HEK293 (cell line): ENCODE data around the gene KIAA1614.

Experiments
- CTCF ChIA-PET: fragments of 350-600 bp; formaldehyde crosslinking; extraction: SDS; loops from one replicate; lab custom pipeline; 2021; ENCODE audit warnings: antibody characterized with exemption; lab: Yijun Ruan, JAX
- POLR2A ChIA-PET: fragments of 300-600 bp; formaldehyde crosslinking; extraction: SDS; loops from one replicate; lab custom pipeline; 2020; ENCODE audit warnings: antibody characterized with exemption, inconsistent platforms; lab: Yijun Ruan, JAX
- H3K27ac ChIP-seq: fragments of 200-500 bp; sonication (Bioruptor generic); 2 replicates; pipeline ENCODE4 v1.5.1; 2014; ENCODE audit warnings: low read depth, low read length, control low read depth, inconsistent platforms; ENCODE audit errors: extremely low read depth
- H3K36me3 ChIP-seq, 2 experiments: fragments of 200-500 bp in 1 of 2; sonication (Bioruptor generic) in 1 of 2; 1 replicate in 1 of 2; 2 replicates in 1 of 2; pipeline ENCODE4 v1.5.1; 2014 to 2017; ENCODE audit warnings: inconsistent platforms in 2 of 2, low read length in 2 of 2; ENCODE audit not compliant: control insufficient read depth in 2 of 2, insufficient read depth in 1 of 2
- H3K4me1 ChIP-seq: fragments of 200-500 bp; sonication (Bioruptor generic); 2 replicates; pipeline ENCODE4 v1.5.1; 2014; ENCODE audit warnings: mild to moderate bottlenecking, low read length, inconsistent platforms; ENCODE audit not compliant: control insufficient read depth, insufficient read depth
- H3K4me3 ChIP-seq: 2 replicates; pipeline ENCODE4 v1.5.1; 2011; ENCODE audit warnings: low read depth, mild to moderate bottlenecking, control low read depth, low read length, moderate library complexity
- H3K9me3 ChIP-seq: fragments of 200-500 bp; sonication (Bioruptor generic); 2 replicates; pipeline ENCODE4 v1.5.1; 2014; ENCODE audit warnings: low read depth, low read length, inconsistent platforms; ENCODE audit not compliant: control insufficient read depth, insufficient read depth
- AEBP2 ChIP-seq: fragments of 450-650 bp; formaldehyde crosslinking; IDR thresholded peaks from 2 replicates; pipeline ENCODE4 v1.5.1; 2016; ENCODE audit warnings: missing biosample characterization, missing genetic modification characterization, borderline replicate concordance
- INSM2 ChIP-seq: fragments of 450-650 bp; formaldehyde crosslinking; IDR thresholded peaks from 2 replicates; pipeline ENCODE4 v1.5.1; 2016; ENCODE audit warnings: missing biosample characterization, missing genetic modification characterization
- KLF9 ChIP-seq: fragments of 450-650 bp; formaldehyde crosslinking; IDR thresholded peaks from 2 replicates; pipeline ENCODE4 v1.5.1; 2016; ENCODE audit warnings: missing biosample characterization, missing genetic modification characterization, low read depth
- PRDM10 ChIP-seq: fragments of 450-650 bp; formaldehyde crosslinking; IDR thresholded peaks from 2 replicates; pipeline ENCODE4 v1.5.1; 2016; ENCODE audit warnings: missing biosample characterization, missing genetic modification characterization
- PRDM4 ChIP-seq: fragments of 450-650 bp; formaldehyde crosslinking; IDR thresholded peaks from 2 replicates; pipeline ENCODE4 v1.5.1; 2017; ENCODE audit warnings: missing biosample characterization, missing genetic modification characterization
- ZBTB20 ChIP-seq: fragments of 450-650 bp; formaldehyde crosslinking; IDR thresholded peaks from 2 replicates; pipeline ENCODE4 v1.5.1; 2016; ENCODE audit warnings: missing biosample characterization, missing genetic modification characterization
- ZBTB26 ChIP-seq: fragments of 450-650 bp; formaldehyde crosslinking; optimal IDR thresholded peaks from 2 replicates; pipeline ENCODE3; 2016; ENCODE audit warnings: missing biosample characterization, mild to moderate bottlenecking, missing genetic modification characterization
- ZBTB6 ChIP-seq: fragments of 450-650 bp; formaldehyde crosslinking; IDR thresholded peaks from 2 replicates; pipeline ENCODE4 v1.5.1; 2017; ENCODE audit warnings: missing biosample characterization, missing genetic modification characterization
- ZBTB8A ChIP-seq: fragments of 450-650 bp; formaldehyde crosslinking; IDR thresholded peaks from 2 replicates; pipeline ENCODE4 v1.5.1; 2016; ENCODE audit warnings: missing biosample characterization, missing genetic modification characterization
- ZNF138 ChIP-seq: fragments of 450-650 bp; formaldehyde crosslinking; IDR thresholded peaks from 2 replicates; pipeline ENCODE4 v1.5.1; 2016; ENCODE audit warnings: missing biosample characterization, missing genetic modification characterization, borderline replicate concordance
- ZNF19 ChIP-seq: fragments of 450-650 bp; formaldehyde crosslinking; IDR thresholded peaks from 2 replicates; pipeline ENCODE4; 2016; ENCODE audit warnings: missing biosample characterization, missing genetic modification characterization, low read depth
- ZNF311 ChIP-seq: fragments of 450-650 bp; formaldehyde crosslinking; IDR thresholded peaks from 2 replicates; pipeline ENCODE4 v1.5.1; 2017; ENCODE audit warnings: missing biosample characterization, missing genetic modification characterization, borderline replicate concordance
- ZNF37A ChIP-seq: fragments of 450-650 bp; IDR thresholded peaks from 2 replicates; pipeline ENCODE4 v1.5.1; 2018; ENCODE audit warnings: missing biosample characterization, missing genetic modification characterization
- ZNF391 ChIP-seq: fragments of 450-650 bp; formaldehyde crosslinking; IDR thresholded peaks from 2 replicates; pipeline ENCODE4 v1.5.1; 2016; ENCODE audit warnings: low read depth, missing biosample characterization, missing genetic modification characterization, borderline replicate concordance
- ZNF529 ChIP-seq: fragments of 450-650 bp; formaldehyde crosslinking; IDR thresholded peaks from 2 replicates; pipeline ENCODE4 v1.5.1; 2017; ENCODE audit warnings: missing genetic modification characterization, missing biosample characterization; ENCODE audit not compliant: insufficient replicate concordance
- ZNF549 ChIP-seq: fragments of 450-650 bp; IDR thresholded peaks from 2 replicates; pipeline ENCODE4 v1.5.1; 2018; ENCODE audit warnings: missing biosample characterization, missing genetic modification characterization, mild to moderate bottlenecking, inconsistent platforms, moderate library complexity
- ZNF571 ChIP-seq: fragments of 450-650 bp; formaldehyde crosslinking; IDR thresholded peaks from 2 replicates; pipeline ENCODE4 v1.5.0; 2017; ENCODE audit warnings: missing biosample characterization, missing genetic modification characterization
- ZNF600 ChIP-seq: fragments of 450-650 bp; formaldehyde crosslinking; IDR thresholded peaks from 2 replicates; pipeline ENCODE4 v1.5.1; 2016; ENCODE audit warnings: missing biosample characterization, missing genetic modification characterization
- ZNF610 ChIP-seq: fragments of 450-650 bp; formaldehyde crosslinking; IDR thresholded peaks from 2 replicates; pipeline ENCODE4 v1.5.1; 2016; ENCODE audit warnings: missing biosample characterization, missing genetic modification characterization, borderline replicate concordance
- ZNF701 ChIP-seq: fragments of 450-650 bp; formaldehyde crosslinking; IDR thresholded peaks from 2 replicates; pipeline ENCODE4 v1.5.1; 2016; ENCODE audit warnings: missing biosample characterization, missing genetic modification characterization
- ZNF777 ChIP-seq: fragments of 450-650 bp; formaldehyde crosslinking; IDR thresholded peaks from 2 replicates; pipeline ENCODE4 v1.5.1; 2017; ENCODE audit warnings: missing biosample characterization, missing genetic modification characterization, borderline replicate concordance
- ZNF837 ChIP-seq: fragments of 450-650 bp; formaldehyde crosslinking; IDR thresholded peaks from 2 replicates; pipeline ENCODE4 v1.5.1; 2016; ENCODE audit warnings: missing biosample characterization, missing genetic modification characterization

KIAA1614 gene

GRCh38 chr1:180952657-180953013 lies 39.9 kb downstream of the KIAA1614 start:
- TF ChIP-seq ZNF138 (tag by site-specific recombination) (no peak), ZNF549 (no peak), ZNF391 (tag by site-specific recombination) (no peak), ZNF311 (tag by site-specific recombination) (no peak), ZNF37A (tag by site-specific recombination) (no peak), ZNF600 (no peak)
- Histone ChIP-seq H3K4me1 (no peaks in the 10 kb centered on the region), H3K27ac (no peak overlapping the region), H3K9me3 (no peaks in the 10 kb centered on the region), H3K4me3 (no peak overlapping the region), H3K36me3 (peaks cover 0 to 33% of the 10 kb centered on the region in 2 experiments; a peak in 1 of 3 replicates)
- ChIA-PET POLR2A (no interaction called here), CTCF (no interaction called here)

GRCh38 chr1:180953291-180954004 lies 40.8 kb downstream of the KIAA1614 start:
- Histone ChIP-seq H3K4me3 (no peak overlapping the region), H3K36me3 (peaks cover 0 to 25% of the 10 kb centered on the region in 2 experiments; a peak in 2 of 3 replicates)
- CTCF ChIA-PET, result interaction anchor here (0.7 kb wide), 1 partner anchor 69 kb away, joined by 4 read pairs; no protein-coding TSS in a partner anchor
- TF ChIP-seq ZNF571 (tag by site-specific recombination) (no peak), ZNF600 (no peak), ZNF19 (no peak), PRDM10 (no peak), KLF9 (tag by site-specific recombination) (no peak), INSM2 (tag by site-specific recombination) (no peak), PRDM4 (tag by site-specific recombination) (no peak), ZBTB8A (tag by site-specific recombination) (no peak), ZBTB6 (no peak), ZNF777 (no peak), ZNF837 (tag by site-specific recombination) (no peak), ZNF610 (tag by site-specific recombination) (no peak), AEBP2 (tag by site-specific recombination) (no peak), ZNF529 (tag by site-specific recombination) (no peak), ZNF701 (tag by site-specific recombination) (no peak), ZBTB26 (tag by site-specific recombination) (no peak), ZBTB20 (tag by site-specific recombination) (no peak)

More at GRCh38 chr1:180953291-180954004, 40.8 kb downstream of the KIAA1614 start:
- Histone ChIP-seq H3K9me3 (no peaks in the 10 kb centered on the region), H3K27ac (no peak overlapping the region), H3K4me1 (no peaks in the 10 kb centered on the region)
- POLR2A ChIA-PET, result no interaction called here
